ENCODE data around the gene CISD1. TPM values are rescaled to one million over a fixed set of nuclear protein-coding genes. Genes with fewer than 3 reads are reported as not detected.

The CISD1 gene
- total RNA-seq, 1 experiment from 2014 or later: 46.6 TPM

DNA sequence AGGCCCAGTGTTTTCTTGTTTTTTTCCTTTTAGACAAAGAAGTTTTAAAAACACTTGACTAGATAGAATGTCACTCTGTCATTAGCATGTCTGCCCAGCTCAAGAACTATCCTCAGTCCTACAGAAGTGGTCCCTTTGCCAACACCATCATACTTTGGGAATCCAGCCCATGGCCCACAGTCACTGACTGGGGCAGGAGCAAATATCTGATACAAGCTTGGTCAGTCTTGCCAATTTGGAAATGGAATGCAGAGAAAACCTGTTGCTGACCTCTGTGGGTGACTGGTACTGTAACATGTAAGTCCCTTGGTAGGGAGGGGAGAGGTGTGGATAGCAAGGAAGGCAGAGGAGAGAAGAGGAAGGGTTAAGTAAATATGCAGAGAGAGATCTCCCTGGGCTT is 49.1 kb upstream of the CISD1 start (continued):
- TF ChIP-seq, protein P1, sequence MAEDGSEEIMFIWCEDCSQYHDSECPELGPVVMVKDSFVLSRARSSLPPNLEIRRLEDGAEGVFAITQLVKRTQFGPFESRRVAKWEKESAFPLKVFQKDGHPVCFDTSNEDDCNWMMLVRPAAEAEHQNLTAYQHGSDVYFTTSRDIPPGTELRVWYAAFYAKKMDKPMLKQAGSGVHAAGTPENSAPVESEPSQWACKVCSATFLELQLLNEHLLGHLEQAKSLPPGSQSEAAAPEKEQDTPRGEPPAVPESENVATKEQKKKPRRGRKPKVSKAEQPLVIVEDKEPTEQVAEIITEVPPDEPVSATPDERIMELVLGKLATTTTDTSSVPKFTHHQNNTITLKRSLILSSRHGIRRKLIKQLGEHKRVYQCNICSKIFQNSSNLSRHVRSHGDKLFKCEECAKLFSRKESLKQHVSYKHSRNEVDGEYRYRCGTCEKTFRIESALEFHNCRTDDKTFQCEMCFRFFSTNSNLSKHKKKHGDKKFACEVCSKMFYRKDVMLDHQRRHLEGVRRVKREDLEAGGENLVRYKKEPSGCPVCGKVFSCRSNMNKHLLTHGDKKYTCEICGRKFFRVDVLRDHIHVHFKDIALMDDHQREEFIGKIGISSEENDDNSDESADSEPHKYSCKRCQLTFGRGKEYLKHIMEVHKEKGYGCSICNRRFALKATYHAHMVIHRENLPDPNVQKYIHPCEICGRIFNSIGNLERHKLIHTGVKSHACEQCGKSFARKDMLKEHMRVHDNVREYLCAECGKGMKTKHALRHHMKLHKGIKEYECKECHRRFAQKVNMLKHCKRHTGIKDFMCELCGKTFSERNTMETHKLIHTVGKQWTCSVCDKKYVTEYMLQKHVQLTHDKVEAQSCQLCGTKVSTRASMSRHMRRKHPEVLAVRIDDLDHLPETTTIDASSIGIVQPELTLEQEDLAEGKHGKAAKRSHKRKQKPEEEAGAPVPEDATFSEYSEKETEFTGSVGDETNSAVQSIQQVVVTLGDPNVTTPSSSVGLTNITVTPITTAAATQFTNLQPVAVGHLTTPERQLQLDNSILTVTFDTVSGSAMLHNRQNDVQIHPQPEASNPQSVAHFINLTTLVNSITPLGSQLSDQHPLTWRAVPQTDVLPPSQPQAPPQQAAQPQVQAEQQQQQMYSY (CRISPR knock-in tag; IDR thresholded peaks at IDR 0.05): no peak
- TF ChIP-seq MXD4 (CRISPR knock-in tag; IDR thresholded peaks at IDR 0.05; ENCODE audit: borderline replicate concordance): no peak
- TF ChIP-seq, protein P2, sequence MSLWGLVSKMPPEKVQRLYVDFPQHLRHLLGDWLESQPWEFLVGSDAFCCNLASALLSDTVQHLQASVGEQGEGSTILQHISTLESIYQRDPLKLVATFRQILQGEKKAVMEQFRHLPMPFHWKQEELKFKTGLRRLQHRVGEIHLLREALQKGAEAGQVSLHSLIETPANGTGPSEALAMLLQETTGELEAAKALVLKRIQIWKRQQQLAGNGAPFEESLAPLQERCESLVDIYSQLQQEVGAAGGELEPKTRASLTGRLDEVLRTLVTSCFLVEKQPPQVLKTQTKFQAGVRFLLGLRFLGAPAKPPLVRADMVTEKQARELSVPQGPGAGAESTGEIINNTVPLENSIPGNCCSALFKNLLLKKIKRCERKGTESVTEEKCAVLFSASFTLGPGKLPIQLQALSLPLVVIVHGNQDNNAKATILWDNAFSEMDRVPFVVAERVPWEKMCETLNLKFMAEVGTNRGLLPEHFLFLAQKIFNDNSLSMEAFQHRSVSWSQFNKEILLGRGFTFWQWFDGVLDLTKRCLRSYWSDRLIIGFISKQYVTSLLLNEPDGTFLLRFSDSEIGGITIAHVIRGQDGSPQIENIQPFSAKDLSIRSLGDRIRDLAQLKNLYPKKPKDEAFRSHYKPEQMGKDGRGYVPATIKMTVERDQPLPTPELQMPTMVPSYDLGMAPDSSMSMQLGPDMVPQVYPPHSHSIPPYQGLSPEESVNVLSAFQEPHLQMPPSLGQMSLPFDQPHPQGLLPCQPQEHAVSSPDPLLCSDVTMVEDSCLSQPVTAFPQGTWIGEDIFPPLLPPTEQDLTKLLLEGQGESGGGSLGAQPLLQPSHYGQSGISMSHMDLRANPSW (CRISPR knock-in tag; conservative IDR thresholded peaks at IDR 0.05; ENCODE audit: low read depth): no peak
- TF ChIP-seq, protein P3, sequence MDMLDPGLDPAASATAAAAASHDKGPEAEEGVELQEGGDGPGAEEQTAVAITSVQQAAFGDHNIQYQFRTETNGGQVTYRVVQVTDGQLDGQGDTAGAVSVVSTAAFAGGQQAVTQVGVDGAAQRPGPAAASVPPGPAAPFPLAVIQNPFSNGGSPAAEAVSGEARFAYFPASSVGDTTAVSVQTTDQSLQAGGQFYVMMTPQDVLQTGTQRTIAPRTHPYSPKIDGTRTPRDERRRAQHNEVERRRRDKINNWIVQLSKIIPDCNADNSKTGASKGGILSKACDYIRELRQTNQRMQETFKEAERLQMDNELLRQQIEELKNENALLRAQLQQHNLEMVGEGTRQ (CRISPR knock-in tag; IDR thresholded peaks at IDR 0.05): no peak
- TF ChIP-seq, protein P4, sequence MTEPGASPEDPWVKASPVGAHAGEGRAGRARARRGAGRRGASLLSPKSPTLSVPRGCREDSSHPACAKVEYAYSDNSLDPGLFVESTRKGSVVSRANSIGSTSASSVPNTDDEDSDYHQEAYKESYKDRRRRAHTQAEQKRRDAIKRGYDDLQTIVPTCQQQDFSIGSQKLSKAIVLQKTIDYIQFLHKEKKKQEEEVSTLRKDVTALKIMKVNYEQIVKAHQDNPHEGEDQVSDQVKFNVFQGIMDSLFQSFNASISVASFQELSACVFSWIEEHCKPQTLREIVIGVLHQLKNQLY (CRISPR knock-in tag; IDR thresholded peaks at IDR 0.05): no peak
- TF ChIP-seq, protein P5, sequence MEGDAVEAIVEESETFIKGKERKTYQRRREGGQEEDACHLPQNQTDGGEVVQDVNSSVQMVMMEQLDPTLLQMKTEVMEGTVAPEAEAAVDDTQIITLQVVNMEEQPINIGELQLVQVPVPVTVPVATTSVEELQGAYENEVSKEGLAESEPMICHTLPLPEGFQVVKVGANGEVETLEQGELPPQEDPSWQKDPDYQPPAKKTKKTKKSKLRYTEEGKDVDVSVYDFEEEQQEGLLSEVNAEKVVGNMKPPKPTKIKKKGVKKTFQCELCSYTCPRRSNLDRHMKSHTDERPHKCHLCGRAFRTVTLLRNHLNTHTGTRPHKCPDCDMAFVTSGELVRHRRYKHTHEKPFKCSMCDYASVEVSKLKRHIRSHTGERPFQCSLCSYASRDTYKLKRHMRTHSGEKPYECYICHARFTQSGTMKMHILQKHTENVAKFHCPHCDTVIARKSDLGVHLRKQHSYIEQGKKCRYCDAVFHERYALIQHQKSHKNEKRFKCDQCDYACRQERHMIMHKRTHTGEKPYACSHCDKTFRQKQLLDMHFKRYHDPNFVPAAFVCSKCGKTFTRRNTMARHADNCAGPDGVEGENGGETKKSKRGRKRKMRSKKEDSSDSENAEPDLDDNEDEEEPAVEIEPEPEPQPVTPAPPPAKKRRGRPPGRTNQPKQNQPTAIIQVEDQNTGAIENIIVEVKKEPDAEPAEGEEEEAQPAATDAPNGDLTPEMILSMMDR (IDR thresholded peaks at IDR 0.05): no peak
- TF ChIP-seq NFE2L1 (CRISPR knock-in tag; IDR thresholded peaks at IDR 0.05): no peak
- TF ChIP-seq PRRX2 (CRISPR knock-in tag; IDR thresholded peaks at IDR 0.05): no peak

DNA sequence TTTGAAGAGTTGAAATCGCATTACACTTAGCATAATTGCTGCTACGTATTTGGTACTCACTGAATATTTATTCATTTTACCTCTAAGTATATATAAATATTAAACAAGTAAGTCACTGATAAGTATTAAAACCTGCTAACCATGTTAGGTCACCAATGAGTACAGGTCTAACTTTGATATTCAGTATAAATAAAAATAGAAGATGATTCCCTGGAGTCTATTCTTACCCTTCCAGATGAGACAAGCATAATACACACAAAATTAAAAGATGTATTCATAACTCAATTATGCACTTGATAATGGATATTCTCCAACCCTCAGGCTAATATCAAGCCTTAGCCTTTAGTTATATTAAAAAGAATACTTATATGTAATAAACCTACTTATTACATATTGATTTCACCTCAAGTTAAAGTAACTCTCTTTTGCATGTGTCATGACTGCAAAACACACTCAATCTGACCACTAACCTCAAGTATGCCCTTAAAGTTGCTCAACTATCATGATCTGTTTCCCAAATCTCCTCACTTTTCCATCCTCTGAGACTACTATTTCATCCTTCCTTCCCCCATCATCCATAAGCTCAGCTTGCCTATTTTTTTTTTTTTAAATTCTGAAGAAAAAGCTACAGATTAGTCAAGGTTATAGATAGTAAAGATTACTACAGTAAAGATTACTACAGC is 48.1 kb upstream of the CISD1 start:
- ChIA-PET POLR2A (no interaction called here), CTCF (no interaction called here)
- no peaks in the 10 kb centered on the region for H3K36me3 Mint-ChIP-seq
- H3K4me1 Mint-ChIP-seq: no peaks in the 10 kb centered on the region
- H3K9me3 Mint-ChIP-seq: no peaks in the 10 kb centered on the region
- DNase-seq (ENCODE audit: low spot score) (no peak), ATAC-seq (no peak)
- no peaks in the 10 kb centered on the region for H3K27me3 Mint-ChIP-seq (ENCODE audit: low read depth)
- no peak overlapping the region for H3K4me3 Mint-ChIP-seq
- no peak overlapping the region for H3K27ac Mint-ChIP-seq
- TF ChIP-seq CREM (CRISPR knock-in tag; IDR thresholded peaks at IDR 0.05) (no peak), ZNF121 (CRISPR knock-in tag; IDR thresholded peaks at IDR 0.05) (no peak), ZNF232 (CRISPR knock-in tag; IDR thresholded peaks at IDR 0.05) (no peak), CREB1 (CRISPR knock-in tag; IDR thresholded peaks at IDR 0.05) (no peak), ATF1 (CRISPR knock-in tag; IDR thresholded peaks at IDR 0.05) (no peak), NFYB (CRISPR knock-in tag; conservative IDR thresholded peaks at IDR 0.05; ENCODE audit: low read depth) (no peak), SMAD4 (CRISPR knock-in tag; IDR thresholded peaks at IDR 0.05) (no peak), TP53 (CRISPR knock-in tag; IDR thresholded peaks at IDR 0.05) (no peak)

Data from WTC11 (cell line).